Mucosa of descending colon (tissue), 3 donors: Measurements from ENCODE around the gene HES7. TPM values are rescaled to one million over a fixed set of nuclear protein-coding genes. Genes with fewer than 3 reads are reported as not detected.

Experiments used
- ATAC-seq: fragments of 200-7000 bp; cut with Tn5 transposase; one replicate; pipeline ENCODE4 v1.9.1; 2020; ENCODE audit warnings: mild to moderate bottlenecking, moderate library complexity
- DNase-seq, 3 donors: peaks; one replicate each; pipeline ENCODE4 v3.0.0-alpha.2; 2020
- H3K36me3 ChIP-seq: fragments of 200-600 bp; one replicate; pipeline ENCODE4 v1.8.0; 2021; ENCODE audit warnings: low read depth, mild to moderate bottlenecking
- H3K4me1 ChIP-seq: fragments of 200-600 bp; one replicate; pipeline ENCODE4 v1.8.0; 2021; ENCODE audit warnings: low read depth, mild to moderate bottlenecking
- H3K4me3 ChIP-seq: fragments of 200-600 bp; one replicate; pipeline ENCODE4 v1.8.0; 2021; ENCODE audit warnings: mild to moderate bottlenecking
- H3K9me3 ChIP-seq: fragments of 200-600 bp; one replicate; pipeline ENCODE4 v1.8.0; 2021; ENCODE audit warnings: mild to moderate bottlenecking
- intact Hi-C, 2 donors: fragments of 100-400 bp; cut with DNase I in 1 of 2; cut with micrococcal nuclease in 1 of 2; formaldehyde crosslinking; loops; one replicate each; pipeline versions ENCODE4 v1.11.0 to v1.11.1; 2022; cut with DNase I, micrococcal nuclease
- total RNA-seq, 3 donors: library from RNA; stranded (reverse); fragmentation: NEBNext Ultra II Directional in 2 of 3; extraction: Animal tissue kit (Norgen Biotek cat#: 25700) in 2 of 3; gene quantifications; one replicate each; pipeline versions ENCODE4 v1.2.1 to v1.2.4, GENCODE V29; 2021 to 2023
- TF ChIP-seq, protein P1 (sequence below): fragments of 200-600 bp; IDR thresholded peaks from one replicate; pipeline ENCODE4 v1.8.0; 2022; ENCODE audit warnings: antibody characterized with exemption, mild to moderate bottlenecking
- donor health status: DM: no; HTN: no; CAD: no; lungs with moderate emphysema.
- donor health status: DM: no; HTN: no; CAD: no.
- donor health status: DM: no; HTN: yes; CAD: no.

Gene HES7
- total RNA-seq, 3 donors from 2014 or later = 0.28 TPM; not detected in 2

GRCh38 chr17:8146381-8147140 lies 22.7 kb upstream of the HES7 start:
- intact Hi-C loops = no loop called here
- Histone ChIP-seq H3K4me1 (peaks cover 10% of the 10 kb centered on the region), H3K9me3 (no peaks in the 10 kb centered on the region), H3K36me3 (peaks cover 34% of the 10 kb centered on the region), H3K4me3 (no peak overlapping the region)
- TF ChIP-seq, protein P1, sequence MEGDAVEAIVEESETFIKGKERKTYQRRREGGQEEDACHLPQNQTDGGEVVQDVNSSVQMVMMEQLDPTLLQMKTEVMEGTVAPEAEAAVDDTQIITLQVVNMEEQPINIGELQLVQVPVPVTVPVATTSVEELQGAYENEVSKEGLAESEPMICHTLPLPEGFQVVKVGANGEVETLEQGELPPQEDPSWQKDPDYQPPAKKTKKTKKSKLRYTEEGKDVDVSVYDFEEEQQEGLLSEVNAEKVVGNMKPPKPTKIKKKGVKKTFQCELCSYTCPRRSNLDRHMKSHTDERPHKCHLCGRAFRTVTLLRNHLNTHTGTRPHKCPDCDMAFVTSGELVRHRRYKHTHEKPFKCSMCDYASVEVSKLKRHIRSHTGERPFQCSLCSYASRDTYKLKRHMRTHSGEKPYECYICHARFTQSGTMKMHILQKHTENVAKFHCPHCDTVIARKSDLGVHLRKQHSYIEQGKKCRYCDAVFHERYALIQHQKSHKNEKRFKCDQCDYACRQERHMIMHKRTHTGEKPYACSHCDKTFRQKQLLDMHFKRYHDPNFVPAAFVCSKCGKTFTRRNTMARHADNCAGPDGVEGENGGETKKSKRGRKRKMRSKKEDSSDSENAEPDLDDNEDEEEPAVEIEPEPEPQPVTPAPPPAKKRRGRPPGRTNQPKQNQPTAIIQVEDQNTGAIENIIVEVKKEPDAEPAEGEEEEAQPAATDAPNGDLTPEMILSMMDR = no peak
- DNase-seq (peak in 1 of 3 donors; percentile 39), ATAC-seq (no peak)

- intact Hi-C loops = no loop called here
- no peak overlapping the region for H3K4me3 ChIP-seq
- ATAC-seq (no peak), DNase-seq (peak in 1 of 3 donors; percentile 39)
- H3K36me3 ChIP-seq = peaks cover 35% of the 10 kb centered on the region
- H3K4me1 ChIP-seq = peaks cover 8% of the 10 kb centered on the region
- TF ChIP-seq, protein P1 = no peak
- no peaks in the 10 kb centered on the region for H3K9me3 ChIP-seq
Measured at GRCh38 chr17:8145811-8146210, 21.9 kb upstream of the HES7 start.

DNA sequence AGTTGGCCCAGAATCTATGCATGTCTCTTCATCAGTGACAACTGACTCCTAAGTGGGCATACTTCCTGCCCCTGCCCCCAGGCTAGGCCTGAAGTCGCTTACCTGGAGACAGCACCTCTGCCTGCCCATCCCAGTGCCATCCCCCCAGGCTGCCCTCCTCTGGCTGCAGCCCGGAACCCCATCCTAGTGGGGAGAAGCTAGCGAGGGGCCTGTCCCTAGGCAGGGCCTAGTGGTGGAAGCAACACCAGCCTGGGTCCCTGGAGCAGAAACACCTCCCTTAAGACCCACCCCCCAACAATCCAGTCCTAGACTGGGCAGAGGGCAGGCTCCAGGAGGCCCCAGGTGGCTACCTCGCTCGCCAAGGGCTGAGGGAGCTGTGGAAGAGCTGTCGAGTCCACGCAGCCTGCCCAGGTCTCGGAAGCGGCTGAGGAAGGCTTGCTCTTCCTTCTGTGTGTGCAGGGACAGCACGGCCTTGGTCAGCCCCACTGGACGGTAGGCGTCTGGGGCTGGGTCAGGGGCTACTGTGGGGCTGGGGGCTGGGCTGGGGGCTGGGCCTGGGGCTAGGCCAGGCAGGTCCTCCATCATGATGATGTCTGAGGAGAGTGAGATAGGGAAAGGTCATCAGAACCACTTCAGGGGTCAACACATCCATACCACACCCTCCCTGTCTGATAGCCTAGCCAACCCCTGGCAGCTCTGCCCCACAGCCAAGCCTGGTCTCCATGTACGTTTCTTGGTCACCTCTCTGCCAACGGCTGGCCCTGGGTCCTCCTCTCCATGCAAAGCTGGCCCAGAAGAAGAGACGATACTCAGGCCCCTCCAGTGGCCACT lies 20.7 kb upstream of the HES7 start:
- intact Hi-C loops = no loop called here
- Histone ChIP-seq H3K4me1 (peaks cover 1% of the 10 kb centered on the region), H3K9me3 (no peaks in the 10 kb centered on the region), H3K4me3 (no peak overlapping the region), H3K36me3 (peaks cover 35% of the 10 kb centered on the region)
- ATAC-seq = no peak
- peak in 1 of 3 donors; percentile 27 for DNase-seq
- TF ChIP-seq, protein P1 = no peak

DNA sequence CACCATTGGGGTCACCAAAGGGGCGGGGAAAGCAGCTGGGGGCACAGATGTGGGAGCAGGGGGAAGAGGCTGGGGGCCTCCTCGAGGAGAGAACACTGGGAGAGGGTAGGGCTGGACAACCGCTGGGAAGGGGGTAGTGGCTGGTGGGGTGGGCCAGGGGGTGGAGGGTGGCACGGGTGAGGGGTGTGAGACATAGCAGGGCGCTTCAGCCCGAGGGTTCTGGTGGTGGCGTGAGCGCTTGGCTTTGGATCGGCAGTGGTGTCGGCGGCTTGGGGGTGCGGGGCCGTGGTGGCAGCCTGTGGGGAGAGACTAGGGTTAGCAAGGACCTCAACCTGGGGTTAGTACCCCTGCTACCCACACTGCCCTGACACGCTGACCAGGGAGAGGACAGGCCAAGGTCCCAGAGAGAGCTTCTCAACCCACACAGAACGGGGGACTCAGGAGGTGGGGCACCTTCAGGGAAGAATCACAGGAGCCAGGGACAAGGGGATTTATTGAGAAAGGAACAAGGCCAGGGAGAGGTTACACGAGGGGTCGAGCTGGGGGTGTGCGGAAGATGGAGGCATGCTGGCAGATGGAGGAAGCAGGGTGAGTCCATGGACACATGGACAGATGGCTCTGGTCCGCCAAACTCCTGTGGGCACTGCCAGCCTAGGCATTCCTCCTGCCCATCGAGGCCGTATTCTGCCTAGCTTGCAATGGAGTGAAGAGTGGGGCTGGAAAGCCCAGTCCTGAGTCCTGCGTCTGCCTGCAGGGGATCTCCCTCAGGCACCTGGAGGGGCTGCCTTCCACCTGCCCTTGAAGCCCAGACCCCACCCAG lies 19.9 kb upstream of the HES7 start:
- DNase-seq (peak in 1 of 3 donors; percentile 43), ATAC-seq (no peak)
- intact Hi-C loops = no loop called here
- no peaks in the 10 kb centered on the region for H3K9me3 ChIP-seq
- TF ChIP-seq, protein P1 = no peak
- H3K4me3 ChIP-seq = no peak overlapping the region
- peaks cover 9% of the 10 kb centered on the region for H3K4me1 ChIP-seq
- peaks cover 29% of the 10 kb centered on the region for H3K36me3 ChIP-seq

DNA sequence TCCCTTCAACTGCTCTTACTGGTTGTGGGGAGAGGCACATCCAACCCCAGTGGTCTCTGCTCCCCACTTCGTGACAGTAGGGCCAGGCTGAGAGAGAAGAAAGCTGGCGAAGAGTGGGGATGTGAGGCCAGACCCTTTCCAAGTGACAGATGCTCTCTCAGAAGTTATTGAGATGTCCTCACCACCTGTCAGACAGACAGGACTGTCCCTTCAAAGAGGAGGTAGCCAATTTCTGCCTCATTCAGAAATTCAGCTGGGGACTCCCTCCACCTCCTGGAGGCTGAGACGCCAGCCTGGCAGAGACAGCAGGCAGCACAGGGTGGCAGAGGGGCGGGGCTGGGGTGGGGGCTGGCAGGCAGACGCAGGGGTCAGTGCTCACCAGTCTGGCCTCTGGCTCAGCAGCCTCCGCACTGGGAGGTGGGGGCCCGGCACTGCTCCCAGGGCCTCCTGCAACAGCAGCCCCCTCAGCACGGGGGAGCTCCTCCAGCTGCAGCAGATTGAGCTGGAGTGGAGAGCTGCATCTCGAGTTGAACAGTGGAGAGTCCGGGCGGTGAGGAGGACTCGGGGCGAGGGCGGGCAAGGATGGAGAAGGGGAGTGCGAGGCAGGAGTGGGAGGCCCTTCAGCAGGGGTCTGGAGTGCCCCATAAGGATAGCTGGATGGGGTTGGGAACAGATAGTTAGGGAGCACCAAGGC lies 19.1 kb upstream of the HES7 start:
- Histone ChIP-seq H3K36me3 (peaks cover 25% of the 10 kb centered on the region), H3K4me3 (no peak overlapping the region), H3K9me3 (no peaks in the 10 kb centered on the region), H3K4me1 (peaks cover 15% of the 10 kb centered on the region)
- intact Hi-C loops = no loop called here
- TF ChIP-seq, protein P1 = no peak
- no peak for ATAC-seq
- DNase-seq = peak in 1 of 3 donors; percentile 50
